GM23338 (cell line): ENCODE results near the gene AMOTL1.

Source experiments
- CREB1 ChIP-seq: fragments of 250-450 bp; sonication (Bioruptor Pico); IDR thresholded peaks from 2 replicates; pipeline ENCODE4 v1.5.0; 2020; ENCODE audit warnings: low read depth, mild to moderate bottlenecking, moderate library complexity
- EZH2 ChIP-seq: fragments of 200-600 bp; sonication (generic); IDR thresholded peaks from one replicate; pipeline ENCODE4 v1.8.0; 2017; ENCODE audit warnings: antibody characterized with exemption, mild to moderate bottlenecking, low read depth; ENCODE audit not compliant: unreplicated experiment
- JUNB ChIP-seq: IDR thresholded peaks from one replicate; pipeline ENCODE4 v1.6.1; 2016; ENCODE audit warnings: antibody characterized with exemption; ENCODE audit not compliant: unreplicated experiment
- POLR2AphosphoS5 ChIP-seq: IDR thresholded peaks from 2 replicates; pipeline ENCODE4 v1.6.1; 2016; ENCODE audit warnings: antibody characterized with exemption, low read depth
- STAT1 ChIP-seq: IDR thresholded peaks from one replicate; pipeline ENCODE4 v1.6.1; 2016; ENCODE audit warnings: antibody characterized with exemption; ENCODE audit not compliant: unreplicated experiment
- TF ChIP-seq, protein P1 (sequence below), 2 experiments: fragments of 200-600 bp in 1 of 2; sonication (generic) in 1 of 2; conservative IDR thresholded peaks; 2 replicates each; pipeline versions ENCODE4 v1.5.1 to v1.6.1; 2016 to 2017; ENCODE audit warnings: antibody characterized with exemption in 2 of 2, low read depth in 2 of 2, mild to moderate bottlenecking in 2 of 2, moderate library complexity in 1 of 2
- TF ChIP-seq, protein P2 (sequence below): IDR thresholded peaks from 2 replicates; pipeline ENCODE4 v1.6.1; 2016; ENCODE audit warnings: antibody characterized with exemption
- TF ChIP-seq, protein P3 (sequence below): IDR thresholded peaks from one replicate; pipeline ENCODE4 v1.6.1; 2018; ENCODE audit warnings: antibody characterized with exemption; ENCODE audit not compliant: unreplicated experiment

DNA sequence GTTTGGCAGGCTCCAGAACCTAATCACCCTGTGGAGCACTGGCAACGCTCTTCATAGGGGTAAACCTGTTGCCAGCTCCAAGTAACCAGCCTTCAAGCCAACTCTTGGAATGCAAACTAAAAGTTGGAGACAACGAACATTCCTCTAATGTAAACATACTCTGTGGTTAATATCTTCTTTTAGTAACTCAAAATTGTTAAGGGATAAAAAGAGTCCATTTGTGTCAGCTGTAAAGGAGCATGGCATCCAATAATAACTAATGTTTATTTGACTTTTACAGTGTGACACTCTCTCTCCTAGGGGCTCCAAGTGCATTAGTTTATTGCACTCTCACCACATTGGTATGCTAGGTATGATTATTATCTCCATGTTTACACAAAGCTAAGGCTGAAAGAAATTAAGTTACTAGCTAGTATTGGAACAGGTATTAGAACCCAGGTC lies 31.0 kb upstream of the AMOTL1 start:
- TF ChIP-seq, protein P1, sequence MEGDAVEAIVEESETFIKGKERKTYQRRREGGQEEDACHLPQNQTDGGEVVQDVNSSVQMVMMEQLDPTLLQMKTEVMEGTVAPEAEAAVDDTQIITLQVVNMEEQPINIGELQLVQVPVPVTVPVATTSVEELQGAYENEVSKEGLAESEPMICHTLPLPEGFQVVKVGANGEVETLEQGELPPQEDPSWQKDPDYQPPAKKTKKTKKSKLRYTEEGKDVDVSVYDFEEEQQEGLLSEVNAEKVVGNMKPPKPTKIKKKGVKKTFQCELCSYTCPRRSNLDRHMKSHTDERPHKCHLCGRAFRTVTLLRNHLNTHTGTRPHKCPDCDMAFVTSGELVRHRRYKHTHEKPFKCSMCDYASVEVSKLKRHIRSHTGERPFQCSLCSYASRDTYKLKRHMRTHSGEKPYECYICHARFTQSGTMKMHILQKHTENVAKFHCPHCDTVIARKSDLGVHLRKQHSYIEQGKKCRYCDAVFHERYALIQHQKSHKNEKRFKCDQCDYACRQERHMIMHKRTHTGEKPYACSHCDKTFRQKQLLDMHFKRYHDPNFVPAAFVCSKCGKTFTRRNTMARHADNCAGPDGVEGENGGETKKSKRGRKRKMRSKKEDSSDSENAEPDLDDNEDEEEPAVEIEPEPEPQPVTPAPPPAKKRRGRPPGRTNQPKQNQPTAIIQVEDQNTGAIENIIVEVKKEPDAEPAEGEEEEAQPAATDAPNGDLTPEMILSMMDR (conservative IDR thresholded peaks at IDR 0.05; ENCODE audit: low read depth in 2 of 2), result no peak
- TF ChIP-seq JUNB, result no peak
- TF ChIP-seq, protein P2, sequence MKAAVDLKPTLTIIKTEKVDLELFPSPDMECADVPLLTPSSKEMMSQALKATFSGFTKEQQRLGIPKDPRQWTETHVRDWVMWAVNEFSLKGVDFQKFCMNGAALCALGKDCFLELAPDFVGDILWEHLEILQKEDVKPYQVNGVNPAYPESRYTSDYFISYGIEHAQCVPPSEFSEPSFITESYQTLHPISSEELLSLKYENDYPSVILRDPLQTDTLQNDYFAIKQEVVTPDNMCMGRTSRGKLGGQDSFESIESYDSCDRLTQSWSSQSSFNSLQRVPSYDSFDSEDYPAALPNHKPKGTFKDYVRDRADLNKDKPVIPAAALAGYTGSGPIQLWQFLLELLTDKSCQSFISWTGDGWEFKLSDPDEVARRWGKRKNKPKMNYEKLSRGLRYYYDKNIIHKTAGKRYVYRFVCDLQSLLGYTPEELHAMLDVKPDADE, result no peak
- TF ChIP-seq, protein P3, sequence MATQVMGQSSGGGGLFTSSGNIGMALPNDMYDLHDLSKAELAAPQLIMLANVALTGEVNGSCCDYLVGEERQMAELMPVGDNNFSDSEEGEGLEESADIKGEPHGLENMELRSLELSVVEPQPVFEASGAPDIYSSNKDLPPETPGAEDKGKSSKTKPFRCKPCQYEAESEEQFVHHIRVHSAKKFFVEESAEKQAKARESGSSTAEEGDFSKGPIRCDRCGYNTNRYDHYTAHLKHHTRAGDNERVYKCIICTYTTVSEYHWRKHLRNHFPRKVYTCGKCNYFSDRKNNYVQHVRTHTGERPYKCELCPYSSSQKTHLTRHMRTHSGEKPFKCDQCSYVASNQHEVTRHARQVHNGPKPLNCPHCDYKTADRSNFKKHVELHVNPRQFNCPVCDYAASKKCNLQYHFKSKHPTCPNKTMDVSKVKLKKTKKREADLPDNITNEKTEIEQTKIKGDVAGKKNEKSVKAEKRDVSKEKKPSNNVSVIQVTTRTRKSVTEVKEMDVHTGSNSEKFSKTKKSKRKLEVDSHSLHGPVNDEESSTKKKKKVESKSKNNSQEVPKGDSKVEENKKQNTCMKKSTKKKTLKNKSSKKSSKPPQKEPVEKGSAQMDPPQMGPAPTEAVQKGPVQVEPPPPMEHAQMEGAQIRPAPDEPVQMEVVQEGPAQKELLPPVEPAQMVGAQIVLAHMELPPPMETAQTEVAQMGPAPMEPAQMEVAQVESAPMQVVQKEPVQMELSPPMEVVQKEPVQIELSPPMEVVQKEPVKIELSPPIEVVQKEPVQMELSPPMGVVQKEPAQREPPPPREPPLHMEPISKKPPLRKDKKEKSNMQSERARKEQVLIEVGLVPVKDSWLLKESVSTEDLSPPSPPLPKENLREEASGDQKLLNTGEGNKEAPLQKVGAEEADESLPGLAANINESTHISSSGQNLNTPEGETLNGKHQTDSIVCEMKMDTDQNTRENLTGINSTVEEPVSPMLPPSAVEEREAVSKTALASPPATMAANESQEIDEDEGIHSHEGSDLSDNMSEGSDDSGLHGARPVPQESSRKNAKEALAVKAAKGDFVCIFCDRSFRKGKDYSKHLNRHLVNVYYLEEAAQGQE, result no peak
- TF ChIP-seq POLR2AphosphoS5, result no peak
- no peak for TF ChIP-seq EZH2
- TF ChIP-seq STAT1, result no peak
- no peak for TF ChIP-seq CREB1
